ENCODE results near the gene FHOD3.

DNA sequence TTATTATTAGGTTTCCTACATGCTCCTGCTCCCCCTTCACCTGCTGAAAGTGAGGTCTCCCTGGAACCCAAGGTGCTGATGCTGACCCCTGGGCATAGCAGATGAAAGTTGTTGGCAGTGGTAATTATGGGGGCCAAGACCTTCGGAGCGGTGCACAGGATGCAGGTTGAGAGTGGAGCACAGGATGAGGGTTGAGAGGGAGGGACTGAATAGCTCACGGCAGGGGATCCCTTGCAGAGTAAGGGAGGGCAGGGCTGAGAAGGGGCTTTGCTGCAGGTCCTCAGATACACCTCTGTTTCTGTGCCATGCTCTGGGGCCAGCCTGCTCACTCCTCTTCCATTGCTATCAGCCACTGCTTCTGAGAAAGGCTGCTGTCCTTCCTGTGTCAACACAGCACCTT, 163.3 kb downstream of the FHOD3 start:
- TF ChIP-seq, protein P1, sequence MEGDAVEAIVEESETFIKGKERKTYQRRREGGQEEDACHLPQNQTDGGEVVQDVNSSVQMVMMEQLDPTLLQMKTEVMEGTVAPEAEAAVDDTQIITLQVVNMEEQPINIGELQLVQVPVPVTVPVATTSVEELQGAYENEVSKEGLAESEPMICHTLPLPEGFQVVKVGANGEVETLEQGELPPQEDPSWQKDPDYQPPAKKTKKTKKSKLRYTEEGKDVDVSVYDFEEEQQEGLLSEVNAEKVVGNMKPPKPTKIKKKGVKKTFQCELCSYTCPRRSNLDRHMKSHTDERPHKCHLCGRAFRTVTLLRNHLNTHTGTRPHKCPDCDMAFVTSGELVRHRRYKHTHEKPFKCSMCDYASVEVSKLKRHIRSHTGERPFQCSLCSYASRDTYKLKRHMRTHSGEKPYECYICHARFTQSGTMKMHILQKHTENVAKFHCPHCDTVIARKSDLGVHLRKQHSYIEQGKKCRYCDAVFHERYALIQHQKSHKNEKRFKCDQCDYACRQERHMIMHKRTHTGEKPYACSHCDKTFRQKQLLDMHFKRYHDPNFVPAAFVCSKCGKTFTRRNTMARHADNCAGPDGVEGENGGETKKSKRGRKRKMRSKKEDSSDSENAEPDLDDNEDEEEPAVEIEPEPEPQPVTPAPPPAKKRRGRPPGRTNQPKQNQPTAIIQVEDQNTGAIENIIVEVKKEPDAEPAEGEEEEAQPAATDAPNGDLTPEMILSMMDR (IDR thresholded peaks at IDR 0.05) = no peak
- TF ChIP-seq POLR2A (IDR thresholded peaks at IDR 0.05) = no peak
